ENCODE data around the gene UXT. TPM values are rescaled to one million over a fixed set of nuclear protein-coding genes. Genes with fewer than 3 reads are reported as not detected.

UXT gene
- total and polyA plus RNA-seq, 2 of the 4 experiments (the other 2 are of a cell fraction) = 106 to 164 TPM

DNA sequence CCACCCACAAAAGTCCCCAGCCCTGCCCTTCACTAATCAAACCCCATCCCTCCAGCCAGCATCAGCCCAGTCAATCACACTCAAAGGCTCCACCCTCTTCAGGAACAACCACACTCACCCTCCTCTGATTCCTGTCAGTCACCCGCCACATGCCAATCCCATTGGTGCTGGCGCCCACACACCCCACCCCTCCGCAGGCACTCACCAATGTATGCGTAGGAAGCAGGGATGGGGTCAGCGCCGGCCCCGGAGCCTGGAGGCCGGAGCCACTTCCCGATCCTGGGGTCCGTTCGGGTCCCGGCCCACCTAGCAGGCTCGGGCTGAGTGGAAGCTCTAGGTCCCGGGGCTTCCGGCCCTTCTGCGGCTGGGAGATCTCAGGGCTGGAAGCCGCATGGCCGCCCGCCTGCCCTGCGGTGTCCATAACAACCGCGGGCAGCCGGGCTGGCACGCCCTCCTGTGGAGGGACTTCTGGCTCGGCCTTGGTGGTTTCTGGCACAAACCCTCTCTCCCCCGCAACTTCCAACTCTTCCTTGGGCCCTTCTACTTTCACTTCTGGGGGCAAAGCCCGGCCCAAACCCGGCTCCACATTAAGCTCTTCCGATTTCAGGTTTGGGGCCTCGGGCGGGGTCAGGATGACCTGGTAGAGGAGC lies 21.3 kb downstream of the UXT start:
- no peak overlapping the region for H2BK5ac ChIP-seq (ENCODE audit: low read depth, low read length, poor library complexity, severe bottlenecking)

More for the DNA sequence above, 21.3 kb downstream of the UXT start:
- Histone ChIP-seq H3K36me3 (ENCODE audit: control insufficient read depth, insufficient read depth, low read length) (peaks cover 40% of the 10 kb centered on the region), H3K9me1 (ENCODE audit: insufficient read depth, low read length) (no peaks in the 10 kb centered on the region), H3K23ac (ENCODE audit: low read depth, low read length) (no peak overlapping the region), H3K56ac (ENCODE audit: extremely low read depth, insufficient read depth, low read length) (no peak overlapping the region), H3K4ac (ENCODE audit: low read depth, low read length) (no peak overlapping the region), H4K8ac (ENCODE audit: low read depth in 2 of 2, low read length in 2 of 2) (no peak overlapping the region), H3K9ac (ENCODE audit: low read depth, low read length) (no peak overlapping the region), H3K4me1 (ENCODE audit: control insufficient read depth, insufficient read depth, low read length) (no peaks in the 10 kb centered on the region), H4K5ac (ENCODE audit: low read depth, low read length) (no peak overlapping the region), H2BK15ac (ENCODE audit: low read depth, low read length) (no peak overlapping the region), H3K18ac (ENCODE audit: low read depth, low read length) (no peak overlapping the region), H3K9me3 (ENCODE audit: control insufficient read depth, insufficient read depth, low read length) (peaks cover 2% of the 10 kb centered on the region; the same call in 1 of the 2 replicates), H2AK5ac (ENCODE audit: low read depth, low read length) (no peak overlapping the region), H3K27me3 (ENCODE audit: control insufficient read depth, insufficient read depth, low read length) (no peaks in the 10 kb centered on the region), H3K14ac (replicated peaks; ENCODE audit: low read depth, low read length) (no peak overlapping the region), H3K4me2 (ENCODE audit: low read depth, low read length) (no peak overlapping the region), H4K20me1 (ENCODE audit: insufficient read depth, low read length) (no peaks in the 10 kb centered on the region; the same call in 1 of the 2 replicates), H3K27ac (ENCODE audit: insufficient read depth, low read length) (no peak overlapping the region), H2AK9ac (replicated peaks; ENCODE audit: low read depth, low read length, poor library complexity) (peak overlapping the region; percentile 19), H3K4me3 (ENCODE audit: insufficient read depth, low read depth, low read length) (no peak overlapping the region), H2BK20ac (ENCODE audit: low read depth, low read length) (no peak overlapping the region), H2AFZ (replicated peaks; ENCODE audit: low read length, poor library complexity) (no peak overlapping the region), H3K79me1 (ENCODE audit: low read depth in 1 of 2, low read length in 2 of 2) (peaks cover 0 to 4% of the 10 kb centered on the region in 2 experiments; a peak in 2 of 4 replicates), H4K91ac (ENCODE audit: insufficient read depth, low read depth, low read length) (no peak overlapping the region), H2BK120ac (ENCODE audit: low read depth, low read length) (no peak overlapping the region)
- in situ Hi-C loops (cut with MboI; ENCODE audit: low sequenced_read_pairs) (loop anchor here (25.0 kb wide), 1 partner anchor 425 kb away; the partner anchor contains the start of gene CDK16), intact Hi-C loops (cut with micrococcal nuclease) (no loop called here), dilution Hi-C loops (cut with HindIII; ENCODE audit: low sequenced_read_pairs, unreplicated experiment) (no loop called here)
- no peak for TF ChIP-seq FOS (IDR thresholded peaks at IDR 0.05; ENCODE audit: low read depth, low read length)
- no peak for TF ChIP-seq RCOR1 (IDR thresholded peaks at IDR 0.05; ENCODE audit: insufficient replicate concordance, low read length)
- no peak for TF ChIP-seq RFX5 (IDR thresholded peaks at IDR 0.05; ENCODE audit: low read depth, low read length)
- TF ChIP-seq NFE2L2 (IDR thresholded peaks at IDR 0.05; ENCODE audit: low read depth, low read length) = no peak
- TF ChIP-seq, protein P1, sequence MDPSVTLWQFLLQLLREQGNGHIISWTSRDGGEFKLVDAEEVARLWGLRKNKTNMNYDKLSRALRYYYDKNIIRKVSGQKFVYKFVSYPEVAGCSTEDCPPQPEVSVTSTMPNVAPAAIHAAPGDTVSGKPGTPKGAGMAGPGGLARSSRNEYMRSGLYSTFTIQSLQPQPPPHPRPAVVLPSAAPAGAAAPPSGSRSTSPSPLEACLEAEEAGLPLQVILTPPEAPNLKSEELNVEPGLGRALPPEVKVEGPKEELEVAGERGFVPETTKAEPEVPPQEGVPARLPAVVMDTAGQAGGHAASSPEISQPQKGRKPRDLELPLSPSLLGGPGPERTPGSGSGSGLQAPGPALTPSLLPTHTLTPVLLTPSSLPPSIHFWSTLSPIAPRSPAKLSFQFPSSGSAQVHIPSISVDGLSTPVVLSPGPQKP (IDR thresholded peaks at IDR 0.05; ENCODE audit: borderline replicate concordance, low read depth, low read length) = no peak
- no peak for TF ChIP-seq MAZ (IDR thresholded peaks at IDR 0.05; ENCODE audit: borderline replicate concordance, low read depth, low read length)
- TF ChIP-seq MXI1 (IDR thresholded peaks at IDR 0.05; ENCODE audit: borderline replicate concordance, low read depth, low read length) = no peak
- TF ChIP-seq, protein P2, sequence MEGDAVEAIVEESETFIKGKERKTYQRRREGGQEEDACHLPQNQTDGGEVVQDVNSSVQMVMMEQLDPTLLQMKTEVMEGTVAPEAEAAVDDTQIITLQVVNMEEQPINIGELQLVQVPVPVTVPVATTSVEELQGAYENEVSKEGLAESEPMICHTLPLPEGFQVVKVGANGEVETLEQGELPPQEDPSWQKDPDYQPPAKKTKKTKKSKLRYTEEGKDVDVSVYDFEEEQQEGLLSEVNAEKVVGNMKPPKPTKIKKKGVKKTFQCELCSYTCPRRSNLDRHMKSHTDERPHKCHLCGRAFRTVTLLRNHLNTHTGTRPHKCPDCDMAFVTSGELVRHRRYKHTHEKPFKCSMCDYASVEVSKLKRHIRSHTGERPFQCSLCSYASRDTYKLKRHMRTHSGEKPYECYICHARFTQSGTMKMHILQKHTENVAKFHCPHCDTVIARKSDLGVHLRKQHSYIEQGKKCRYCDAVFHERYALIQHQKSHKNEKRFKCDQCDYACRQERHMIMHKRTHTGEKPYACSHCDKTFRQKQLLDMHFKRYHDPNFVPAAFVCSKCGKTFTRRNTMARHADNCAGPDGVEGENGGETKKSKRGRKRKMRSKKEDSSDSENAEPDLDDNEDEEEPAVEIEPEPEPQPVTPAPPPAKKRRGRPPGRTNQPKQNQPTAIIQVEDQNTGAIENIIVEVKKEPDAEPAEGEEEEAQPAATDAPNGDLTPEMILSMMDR (conservative IDR thresholded peaks at IDR 0.05; ENCODE audit: low read depth, low read length) = no peak
- TF ChIP-seq MAFK (IDR thresholded peaks at IDR 0.05; ENCODE audit: low read depth, low read length) = no peak
- TF ChIP-seq USF2 (IDR thresholded peaks at IDR 0.05; ENCODE audit: low read depth, low read length) = no peak
- no peak for TF ChIP-seq BHLHE40 (IDR thresholded peaks at IDR 0.05; ENCODE audit: low read depth, low read length)
- no peak for TF ChIP-seq CEBPB (IDR thresholded peaks at IDR 0.05; ENCODE audit: low read depth, low read length)
- TF ChIP-seq RAD21 (IDR thresholded peaks at IDR 0.05; ENCODE audit: low read length) = no peak
- no peak for TF ChIP-seq CHD1 (IDR thresholded peaks at IDR 0.05; ENCODE audit: low read depth, low read length)
- no peak for TF ChIP-seq POLR2A (IDR thresholded peaks at IDR 0.05; ENCODE audit: low read depth, low read length)
- no peak for TF ChIP-seq SMC3 (IDR thresholded peaks at IDR 0.05; ENCODE audit: low read depth, low read length)
- no TSS peak for BruUV-seq (replicated peaks)
- no peak for ATAC-seq (ENCODE audit: low read depth)
- no peak for DNase-seq
- ChIA-PET CTCF (no interaction called here), POLR2A (ENCODE audit: unreplicated experiment) (no interaction called here)
- WGBS, 2 experiments (ENCODE audit: extremely low coverage in 2 of 2, insufficient read length in 1 of 2) = 90% methylated on average over 6 of the region's 31 CpGs; no CpG with 5 or more reads in 1 of the 2 experiments

Data from IMR-90 (cell line).